Nephron (organoid): Measurements from ENCODE around the gene ANO3.

Experiments
- H3K27ac Mint-ChIP-seq, 3 experiments: 2 replicates each; pipeline ENCODE4 v1.8.0; 2020; ENCODE audit warnings: mixed read lengths in 3 of 3, mild to moderate bottlenecking in 2 of 3, moderate library complexity in 1 of 3
- H3K27me3 Mint-ChIP-seq: 2 replicates; pipeline ENCODE4 v1.8.0; 2021; ENCODE audit warnings: low read depth, mild to moderate bottlenecking, moderate library complexity, mixed read lengths
- H3K36me3 Mint-ChIP-seq: 2 replicates; pipeline ENCODE4 v1.8.0; 2020; ENCODE audit warnings: low read depth, mixed read lengths
- H3K4me1 Mint-ChIP-seq: 2 replicates; pipeline ENCODE4 v1.8.0; 2020; ENCODE audit warnings: mixed read lengths
- H3K4me3 Mint-ChIP-seq, 3 experiments: 2 replicates each; pipeline ENCODE4 v1.8.0; 2020; ENCODE audit warnings: mild to moderate bottlenecking in 3 of 3, mixed read lengths in 3 of 3, moderate library complexity in 2 of 3
- H3K9me3 Mint-ChIP-seq: 2 replicates; pipeline ENCODE4 v1.8.0; 2020; ENCODE audit warnings: mixed read lengths
- TF ChIP-seq, protein P1 (sequence below), 3 experiments: fragments of 200-600 bp; sonication (generic); IDR thresholded peaks; one replicate each; pipeline ENCODE4 v1.5.0; 2021; ENCODE audit warnings: antibody characterized with exemption in 3 of 3; ENCODE audit not compliant: unreplicated experiment in 3 of 3

Gene ANO3

DNA sequence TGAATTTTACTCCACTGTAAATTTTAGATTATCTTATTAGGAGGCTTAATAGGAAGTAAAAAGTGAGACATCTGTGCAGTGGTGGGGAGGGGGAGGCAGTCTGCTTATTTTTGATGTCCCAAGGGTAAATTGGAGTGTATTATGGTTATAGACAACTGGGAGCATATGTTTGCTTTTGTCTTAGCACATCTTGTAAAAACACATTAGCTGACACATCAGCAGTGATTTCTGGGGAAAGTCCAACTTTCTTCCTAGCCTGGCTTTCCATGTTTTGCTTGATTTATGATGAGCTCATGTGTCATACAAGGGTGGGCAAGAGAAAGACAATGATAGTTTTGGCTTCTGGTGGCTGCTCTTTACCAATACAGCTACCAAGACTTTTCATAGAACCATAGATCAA is 4.0 kb downstream of the ANO3 start:
- H3K4me1 Mint-ChIP-seq = peaks cover 26% of the 10 kb centered on the region
- H3K36me3 Mint-ChIP-seq = no peaks in the 10 kb centered on the region
- no peaks in the 10 kb centered on the region for H3K9me3 Mint-ChIP-seq
- H3K27ac Mint-ChIP-seq = peak overlapping the region in 1 of 3 experiments; percentile 49
- H3K27me3 Mint-ChIP-seq = peaks cover 14% of the 10 kb centered on the region
- TF ChIP-seq, protein P1, sequence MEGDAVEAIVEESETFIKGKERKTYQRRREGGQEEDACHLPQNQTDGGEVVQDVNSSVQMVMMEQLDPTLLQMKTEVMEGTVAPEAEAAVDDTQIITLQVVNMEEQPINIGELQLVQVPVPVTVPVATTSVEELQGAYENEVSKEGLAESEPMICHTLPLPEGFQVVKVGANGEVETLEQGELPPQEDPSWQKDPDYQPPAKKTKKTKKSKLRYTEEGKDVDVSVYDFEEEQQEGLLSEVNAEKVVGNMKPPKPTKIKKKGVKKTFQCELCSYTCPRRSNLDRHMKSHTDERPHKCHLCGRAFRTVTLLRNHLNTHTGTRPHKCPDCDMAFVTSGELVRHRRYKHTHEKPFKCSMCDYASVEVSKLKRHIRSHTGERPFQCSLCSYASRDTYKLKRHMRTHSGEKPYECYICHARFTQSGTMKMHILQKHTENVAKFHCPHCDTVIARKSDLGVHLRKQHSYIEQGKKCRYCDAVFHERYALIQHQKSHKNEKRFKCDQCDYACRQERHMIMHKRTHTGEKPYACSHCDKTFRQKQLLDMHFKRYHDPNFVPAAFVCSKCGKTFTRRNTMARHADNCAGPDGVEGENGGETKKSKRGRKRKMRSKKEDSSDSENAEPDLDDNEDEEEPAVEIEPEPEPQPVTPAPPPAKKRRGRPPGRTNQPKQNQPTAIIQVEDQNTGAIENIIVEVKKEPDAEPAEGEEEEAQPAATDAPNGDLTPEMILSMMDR (IDR thresholded peaks at IDR 0.05; ENCODE audit: unreplicated experiment in 3 of 3) = no peak
- no peak overlapping the region for H3K4me3 Mint-ChIP-seq

DNA sequence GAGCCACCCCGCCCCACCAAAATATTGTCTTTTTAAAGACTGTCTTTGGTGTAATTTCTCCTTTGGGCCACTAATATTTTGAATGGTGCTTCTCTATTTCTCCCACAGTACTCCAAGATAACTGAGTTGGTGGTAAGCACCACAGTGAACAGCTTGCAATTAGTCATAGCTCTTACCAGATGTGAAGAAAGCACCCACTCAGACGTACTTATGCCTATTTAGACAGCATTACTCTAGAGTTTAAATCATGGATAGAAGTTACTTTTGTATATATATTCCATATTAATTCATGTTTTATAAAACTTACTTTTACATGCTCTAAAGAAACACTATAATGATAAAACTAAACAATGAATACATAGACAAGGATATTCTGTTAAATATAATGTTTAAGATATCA is 12.7 kb downstream of the ANO3 start:
- no peaks in the 10 kb centered on the region for H3K36me3 Mint-ChIP-seq
- TF ChIP-seq, protein P1 (IDR thresholded peaks at IDR 0.05; ENCODE audit: unreplicated experiment in 3 of 3) = no peak
- no peaks in the 10 kb centered on the region for H3K27me3 Mint-ChIP-seq
- no peaks in the 10 kb centered on the region for H3K9me3 Mint-ChIP-seq
- H3K4me3 Mint-ChIP-seq = no peak overlapping the region
- no peaks in the 10 kb centered on the region for H3K4me1 Mint-ChIP-seq
- H3K27ac Mint-ChIP-seq = no peak overlapping the region

DNA sequence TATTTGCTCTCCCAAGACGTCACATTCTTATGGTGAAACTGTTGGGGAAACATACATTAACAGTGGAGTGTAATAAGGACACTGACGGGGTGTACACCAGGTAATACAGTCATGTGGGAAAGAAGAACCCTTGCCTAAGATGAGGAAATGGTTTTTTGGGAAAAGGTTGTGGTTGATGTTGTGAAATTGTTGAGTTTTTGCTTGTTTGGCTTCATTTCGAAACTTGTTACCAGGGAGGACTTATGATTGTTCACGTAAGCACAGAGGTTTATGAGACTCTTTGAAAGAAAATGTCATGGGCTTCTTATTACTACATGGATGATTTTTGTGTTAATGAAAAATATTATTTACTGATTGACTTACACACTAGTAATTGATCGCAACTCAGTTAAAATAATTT is 16.8 kb downstream of the ANO3 start:
- no peaks in the 10 kb centered on the region for H3K36me3 Mint-ChIP-seq
- H3K27ac Mint-ChIP-seq = no peak overlapping the region
- TF ChIP-seq, protein P1 (IDR thresholded peaks at IDR 0.05; ENCODE audit: unreplicated experiment in 3 of 3) = no peak
- H3K4me3 Mint-ChIP-seq = no peak overlapping the region
- H3K9me3 Mint-ChIP-seq = no peaks in the 10 kb centered on the region
- no peaks in the 10 kb centered on the region for H3K27me3 Mint-ChIP-seq
- H3K4me1 Mint-ChIP-seq = no peaks in the 10 kb centered on the region

DNA sequence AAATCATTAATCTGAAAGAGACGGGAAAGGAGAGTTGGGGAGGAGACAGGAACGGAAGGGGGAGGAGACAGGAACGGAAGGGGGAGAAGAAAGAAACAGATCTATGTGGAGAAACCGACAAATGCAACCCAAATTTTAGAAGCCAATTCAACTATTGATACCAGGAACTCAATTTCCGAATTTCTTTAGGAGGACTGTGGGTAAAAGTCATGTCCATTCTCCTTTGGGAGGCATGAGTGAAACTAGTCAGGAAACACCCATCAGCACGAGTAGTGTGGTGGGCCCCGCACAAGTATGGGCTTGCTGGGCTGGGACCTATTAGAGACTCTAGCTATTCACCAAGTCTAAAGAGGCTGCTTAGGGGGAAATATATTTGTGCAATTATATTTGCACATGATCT is 18.1 kb downstream of the ANO3 start:
- Mint-ChIP-seq H3K27ac (no peak overlapping the region), H3K4me3 (no peak overlapping the region), H3K36me3 (no peaks in the 10 kb centered on the region), H3K9me3 (no peaks in the 10 kb centered on the region), H3K27me3 (no peaks in the 10 kb centered on the region), H3K4me1 (no peaks in the 10 kb centered on the region)
- TF ChIP-seq, protein P1 (IDR thresholded peaks at IDR 0.05; ENCODE audit: unreplicated experiment in 3 of 3) = no peak

DNA sequence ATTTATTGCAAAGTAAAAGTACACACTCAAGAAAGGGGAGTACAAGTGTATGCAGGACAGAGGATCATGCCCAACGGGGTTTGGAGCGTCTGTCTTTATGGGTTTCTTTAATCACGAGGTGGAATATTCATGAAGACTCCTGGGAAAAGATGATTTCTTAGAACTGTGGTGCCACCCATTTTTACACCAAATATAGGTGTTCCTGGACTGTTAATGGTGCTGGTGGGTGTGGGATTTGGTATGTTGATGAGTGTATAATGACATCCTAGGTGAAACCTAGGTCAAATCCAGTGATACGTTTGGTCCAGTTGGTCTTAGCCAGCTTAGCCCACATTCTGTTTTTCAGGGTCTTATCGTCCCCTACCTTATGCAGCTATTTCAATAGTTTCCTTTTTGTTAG is 21.1 kb downstream of the ANO3 start:
- no peak overlapping the region for H3K4me3 Mint-ChIP-seq
- H3K36me3 Mint-ChIP-seq = no peaks in the 10 kb centered on the region
- H3K27me3 Mint-ChIP-seq = no peaks in the 10 kb centered on the region
- TF ChIP-seq, protein P1 (IDR thresholded peaks at IDR 0.05; ENCODE audit: unreplicated experiment in 3 of 3) = no peak
- no peaks in the 10 kb centered on the region for H3K9me3 Mint-ChIP-seq
- H3K4me1 Mint-ChIP-seq = no peaks in the 10 kb centered on the region
- H3K27ac Mint-ChIP-seq = no peak overlapping the region

DNA sequence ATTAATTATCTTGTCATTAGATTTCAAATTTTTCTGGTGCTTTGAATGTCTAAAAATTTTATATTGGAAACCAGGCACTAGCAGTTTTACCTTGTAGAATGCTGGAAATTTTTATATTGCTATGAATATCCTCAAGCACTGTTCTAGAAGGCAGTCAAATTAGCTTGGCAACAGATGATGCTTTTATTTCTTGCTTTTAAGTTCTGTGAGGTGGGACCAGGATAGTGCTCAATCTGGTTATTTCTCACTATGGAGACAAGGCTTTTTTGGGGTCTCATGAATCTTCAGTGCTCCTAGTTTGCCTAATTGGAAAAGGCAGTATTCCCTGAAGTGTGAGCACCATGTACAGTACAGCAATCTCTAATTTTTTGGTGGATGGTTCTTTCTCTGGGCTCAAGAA is 27.1 kb downstream of the ANO3 start:
- H3K36me3 Mint-ChIP-seq = no peaks in the 10 kb centered on the region

More for the DNA sequence above, 27.1 kb downstream of the ANO3 start:
- H3K27ac Mint-ChIP-seq = no peak overlapping the region
- H3K9me3 Mint-ChIP-seq = peaks cover 3% of the 10 kb centered on the region
- no peaks in the 10 kb centered on the region for H3K4me1 Mint-ChIP-seq
- H3K4me3 Mint-ChIP-seq = no peak overlapping the region
- TF ChIP-seq, protein P1 (IDR thresholded peaks at IDR 0.05; ENCODE audit: unreplicated experiment in 3 of 3) = no peak
- no peaks in the 10 kb centered on the region for H3K27me3 Mint-ChIP-seq
